GM12801 (cell line): ENCODE data around the gene NCK1.

Experiments
- CTCF ChIP-seq: IDR thresholded peaks from one replicate; pipeline ENCODE4 v1.5.1; 2011; ENCODE audit warnings: control low read depth; ENCODE audit not compliant: insufficient read length; ENCODE audit errors: extremely low read depth

NCK1 gene

GRCh38 chr3:136861890-136862616 lies at the start of gene NCK1:
NCK1 (plus strand) TSS chr3:136862208; CDS start chr3:136928002, 65,794 bp downstream.
- TF ChIP-seq CTCF: no peak

GRCh38 chr3:136817448-136817847 lies 44.6 kb upstream of the NCK1 start:
- TF ChIP-seq CTCF: no peak

GRCh38 chr3:136818191-136818768 lies 43.7 kb upstream of the NCK1 start:
- TF ChIP-seq CTCF: no peak

GRCh38 chr3:136818769-136819391 lies 43.1 kb upstream of the NCK1 start, which contains the start of gene SLC35G2:
SLC35G2 (plus strand) TSS chr3:136819126; CDS start chr3:136854461, 35,335 bp downstream.
- no peak for TF ChIP-seq CTCF

- TF ChIP-seq CTCF: no peak
These were observed 42.6 kb upstream of the NCK1 start for GRCh38 chr3:136819392-136819730.

GRCh38 chr3:136819731-136820679 lies 42.0 kb upstream of the NCK1 start:
- no peak for TF ChIP-seq CTCF

- TF ChIP-seq CTCF: no peak
These were observed 30.5 kb upstream of the NCK1 start for GRCh38 chr3:136831461-136831860.
